Ishikawa (cell line): ENCODE results near the gene GNAT1.

Experiments
- CEBPB ChIP-seq: IDR thresholded peaks from 2 replicates; pipeline ENCODE4 v1.6.1; 2012
- CREB1 ChIP-seq: IDR thresholded peaks from 2 replicates; pipeline ENCODE4 v1.6.1; 2012; ENCODE audit warnings: low read depth
- EGR1 ChIP-seq: IDR thresholded peaks from 2 replicates; pipeline ENCODE4 v1.6.1; 2012
- EP300 ChIP-seq: IDR thresholded peaks from 2 replicates; pipeline ENCODE4 v1.6.1; 2012; ENCODE audit warnings: borderline replicate concordance
- FOXM1 ChIP-seq: IDR thresholded peaks from 2 replicates; pipeline ENCODE4 v1.6.1; 2012; ENCODE audit warnings: low read depth, borderline replicate concordance
- MAX ChIP-seq: IDR thresholded peaks from 2 replicates; pipeline ENCODE4 v1.6.1; 2012
- NFIC ChIP-seq: IDR thresholded peaks from 2 replicates; pipeline ENCODE4 v1.6.1; 2012
- RAD21 ChIP-seq: IDR thresholded peaks from 2 replicates; pipeline ENCODE4 v1.6.1; 2012; ENCODE audit warnings: low read depth
- REST ChIP-seq: IDR thresholded peaks from 2 replicates; pipeline ENCODE4 v1.6.1; 2012; ENCODE audit warnings: low read depth, mild to moderate bottlenecking
- TAF1 ChIP-seq: IDR thresholded peaks from 2 replicates; pipeline ENCODE4 v1.6.1; 2012; ENCODE audit warnings: low read depth, mild to moderate bottlenecking
- TCF12 ChIP-seq: IDR thresholded peaks from 2 replicates; pipeline ENCODE4 v1.6.1; 2012; ENCODE audit warnings: low read depth
- USF1 ChIP-seq: IDR thresholded peaks from 2 replicates; pipeline ENCODE4 v1.6.1; 2012
- YY1 ChIP-seq: IDR thresholded peaks from 2 replicates; pipeline ENCODE4 v1.6.1; 2012; ENCODE audit warnings: low read depth
- ZBTB7A ChIP-seq: IDR thresholded peaks from 2 replicates; pipeline ENCODE4 v1.6.1; 2012; ENCODE audit warnings: low read depth

GRCh38 chr3:50183755-50184154, 7.7 kb upstream of the GNAT1 start:
- TF ChIP-seq ZBTB7A: no peak
- TF ChIP-seq CEBPB: no peak
- no peak for TF ChIP-seq YY1
- TF ChIP-seq FOXM1: no peak
- TF ChIP-seq REST: no peak
- no peak for TF ChIP-seq TAF1
- TF ChIP-seq EP300: no peak
- no peak for TF ChIP-seq RAD21
- no peak for TF ChIP-seq EGR1
- no peak for TF ChIP-seq MAX
- TF ChIP-seq TCF12: no peak
- TF ChIP-seq CREB1: no peak
- TF ChIP-seq NFIC: no peak
- no peak for TF ChIP-seq USF1
